GM18517 (cell line): ENCODE data around the gene MED13L.

ENCODE experiments used
- ATAC-seq: cut with Tn5 transposase; IDR thresholded peaks from one replicate; pipeline ENCODE4 v1.9.1; 2021; ENCODE audit warnings: mild to moderate bottlenecking, moderate library complexity; ENCODE audit not compliant: unreplicated experiment

MED13L gene

GRCh38 chr12:116188581-116188980 lies 88.9 kb downstream of the MED13L start:
- no peak for ATAC-seq

GRCh38 chr12:116187151-116187511 lies 90.4 kb downstream of the MED13L start:
- ATAC-seq = no peak

DNA sequence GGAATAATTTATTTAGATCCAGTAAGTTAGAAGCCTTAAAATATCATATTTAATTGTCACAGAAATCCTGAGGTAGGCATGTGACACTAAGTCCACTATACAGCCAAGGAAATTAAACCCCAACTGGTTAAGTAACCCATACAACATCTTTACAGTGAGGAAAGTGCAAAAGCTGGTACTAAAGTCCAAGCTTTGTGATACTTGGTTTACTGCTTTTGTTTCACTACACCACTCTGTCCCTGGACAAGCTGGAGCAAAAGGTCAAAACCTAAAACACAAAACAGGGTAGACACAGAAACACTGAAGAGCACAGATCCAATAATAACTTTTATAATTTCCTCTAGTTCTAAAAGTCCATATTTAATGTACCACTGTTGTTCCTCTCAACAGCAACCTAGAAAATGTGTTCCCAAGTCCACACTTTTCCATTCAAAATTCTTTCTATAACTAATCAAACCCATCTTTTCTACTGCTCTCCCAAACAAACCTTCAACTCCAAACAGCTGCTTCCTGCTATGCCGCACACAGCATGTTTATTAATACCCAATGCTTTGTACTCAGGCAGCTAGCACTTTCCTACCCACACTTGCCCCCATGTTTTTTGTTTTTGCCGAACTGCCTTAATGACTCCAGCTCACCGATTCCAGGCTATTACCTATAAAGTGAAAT lies 90.9 kb downstream of the MED13L start:
- no peak for ATAC-seq

DNA sequence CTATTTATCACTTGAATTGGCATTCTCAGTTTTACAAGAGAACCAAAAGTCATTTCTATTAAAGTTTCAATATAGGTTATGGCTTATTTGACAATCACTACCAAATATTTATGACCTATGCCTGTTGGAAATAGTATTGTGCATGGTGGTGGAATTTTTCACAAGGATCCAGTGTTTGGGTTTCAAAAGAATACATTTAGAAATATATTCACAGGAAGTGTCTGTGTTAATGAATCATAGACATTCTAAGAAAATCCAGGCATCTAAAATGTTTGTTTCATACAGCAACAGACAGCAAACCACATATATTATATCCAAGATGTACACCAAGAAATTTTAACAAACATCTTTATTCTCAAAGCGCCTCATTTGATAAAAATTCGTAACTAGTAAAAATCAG lies 92.7 kb downstream of the MED13L start:
- no peak for ATAC-seq

GRCh38 chr12:116183741-116184141 lies 93.8 kb downstream of the MED13L start:
- no peak for ATAC-seq

GRCh38 chr12:116182359-116183063 lies 95.0 kb downstream of the MED13L start:
- ATAC-seq = no peak

DNA sequence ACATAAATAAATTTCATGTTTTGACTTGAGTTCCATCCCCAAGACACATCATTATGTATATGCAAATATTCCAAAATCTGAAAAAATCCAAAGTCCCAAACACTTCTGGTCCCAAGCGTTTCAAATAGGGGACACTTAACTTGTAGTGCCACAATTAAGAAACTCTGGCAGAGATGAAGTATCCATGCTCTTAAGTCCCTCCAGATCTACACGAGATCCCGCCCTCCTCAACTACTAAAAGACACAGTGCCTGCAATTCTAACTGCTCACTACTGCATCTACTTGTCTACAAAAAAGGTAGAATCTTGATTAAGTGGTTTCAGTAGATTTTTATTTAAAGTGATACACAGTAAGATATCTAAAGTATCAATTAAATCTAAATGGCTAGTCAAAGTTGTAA lies 97.0 kb downstream of the MED13L start:
- no peak for ATAC-seq

DNA sequence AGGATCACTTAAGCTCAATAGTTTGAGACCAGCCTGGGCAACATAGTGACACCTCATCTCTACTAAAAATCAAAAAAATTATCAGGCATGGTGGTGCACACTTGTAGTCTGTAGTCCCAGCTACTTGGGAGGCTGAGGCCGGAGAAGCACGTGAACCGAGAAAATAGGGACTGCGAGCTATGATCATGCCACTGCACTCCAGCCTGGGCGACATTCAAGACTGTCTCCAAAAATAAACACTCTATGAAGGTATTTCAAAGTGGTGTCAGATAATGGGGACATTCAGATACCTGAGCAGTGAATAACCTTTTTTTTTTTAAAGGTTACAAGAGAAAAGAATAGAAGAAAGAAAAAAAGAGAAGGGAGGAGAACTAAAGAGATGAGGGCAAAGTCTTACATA lies 98.1 kb downstream of the MED13L start:
- no peak for ATAC-seq

- ATAC-seq = no peak
Observed at GRCh38 chr12:116177017-116177416, 100.5 kb downstream of the MED13L start.

DNA sequence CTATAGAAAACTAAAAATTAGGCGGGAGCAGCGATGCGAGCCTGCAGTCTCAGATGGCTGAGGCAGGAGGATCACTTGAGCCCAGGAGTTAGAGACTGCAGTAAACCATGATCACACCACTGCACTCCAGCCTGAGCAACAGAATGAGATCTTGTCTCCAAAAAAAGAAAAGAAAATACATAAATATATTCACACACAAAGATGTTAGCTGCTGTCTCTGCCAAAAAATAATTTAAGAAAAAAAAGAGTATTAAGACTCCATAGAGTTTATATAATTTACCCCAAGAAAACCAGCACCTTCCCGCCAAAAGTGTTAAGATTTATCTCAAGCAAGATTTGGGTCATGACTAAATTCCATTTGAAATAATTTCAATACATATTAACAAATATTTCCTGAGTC lies 102.6 kb downstream of the MED13L start:
- no peak for ATAC-seq

DNA sequence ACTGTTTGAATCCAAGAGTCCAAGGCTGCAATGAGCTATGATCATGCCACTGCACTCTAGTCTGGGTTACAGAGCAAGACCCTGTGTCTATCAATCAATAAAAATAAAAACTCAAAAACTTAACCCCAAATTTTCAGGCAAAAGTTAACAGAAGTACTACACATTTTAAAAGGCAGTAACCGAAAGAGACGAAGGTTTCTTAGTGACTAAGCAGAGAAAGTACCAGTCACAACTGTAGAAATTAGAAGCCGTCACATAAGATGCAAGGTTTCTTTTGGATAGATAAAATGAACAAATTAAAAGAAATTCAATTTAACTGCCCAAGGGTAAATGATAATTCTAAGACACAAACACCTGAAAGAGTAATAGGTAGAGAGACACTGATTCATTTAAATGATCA lies 103.5 kb downstream of the MED13L start:
- no peak for ATAC-seq

- ATAC-seq = no peak
Observed at GRCh38 chr12:116172224-116172849, 105.2 kb downstream of the MED13L start.

GRCh38 chr12:116171549-116171948 lies 105.9 kb downstream of the MED13L start:
- ATAC-seq = no peak

DNA sequence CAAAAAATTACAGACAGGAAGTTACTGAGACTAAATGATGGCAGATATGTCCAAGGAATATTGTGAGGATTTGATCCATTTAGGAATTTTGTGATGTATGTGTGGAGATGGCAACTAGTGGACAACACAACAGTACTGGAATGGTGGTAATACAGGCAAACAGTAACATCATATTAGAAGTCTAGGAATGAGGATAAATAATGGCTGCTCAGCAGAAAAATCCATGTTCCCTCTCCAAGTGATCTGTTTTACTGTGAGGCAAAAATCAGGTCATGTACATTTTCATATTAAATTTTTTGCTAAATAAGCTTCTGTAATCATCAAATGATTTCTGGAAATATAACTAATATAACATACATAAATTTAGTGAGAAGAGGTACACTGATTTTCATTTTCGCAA lies 108.4 kb downstream of the MED13L start:
- ATAC-seq = no peak

DNA sequence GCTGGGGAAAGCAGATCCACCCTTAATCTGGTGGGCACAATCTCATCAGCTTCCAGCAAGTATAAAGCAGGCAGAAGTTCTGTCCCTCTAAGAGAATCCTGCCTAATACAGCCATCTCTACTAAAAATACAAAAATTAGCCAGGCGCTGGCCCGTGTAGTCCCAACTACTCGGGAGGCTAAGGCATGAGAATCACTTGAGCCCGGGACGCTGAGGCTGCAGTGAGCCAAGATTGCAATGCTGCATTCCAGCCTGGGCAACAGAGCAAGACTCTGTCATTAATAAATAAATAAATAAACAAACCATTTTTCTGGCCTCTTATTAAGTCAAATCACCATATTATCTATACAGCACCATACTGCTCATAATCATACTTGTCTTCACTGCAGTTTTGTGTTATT lies 111.2 kb downstream of the MED13L start:
- no peak for ATAC-seq

- ATAC-seq = no peak
Observed at GRCh38 chr12:116165036-116165425, 112.5 kb downstream of the MED13L start.

DNA sequence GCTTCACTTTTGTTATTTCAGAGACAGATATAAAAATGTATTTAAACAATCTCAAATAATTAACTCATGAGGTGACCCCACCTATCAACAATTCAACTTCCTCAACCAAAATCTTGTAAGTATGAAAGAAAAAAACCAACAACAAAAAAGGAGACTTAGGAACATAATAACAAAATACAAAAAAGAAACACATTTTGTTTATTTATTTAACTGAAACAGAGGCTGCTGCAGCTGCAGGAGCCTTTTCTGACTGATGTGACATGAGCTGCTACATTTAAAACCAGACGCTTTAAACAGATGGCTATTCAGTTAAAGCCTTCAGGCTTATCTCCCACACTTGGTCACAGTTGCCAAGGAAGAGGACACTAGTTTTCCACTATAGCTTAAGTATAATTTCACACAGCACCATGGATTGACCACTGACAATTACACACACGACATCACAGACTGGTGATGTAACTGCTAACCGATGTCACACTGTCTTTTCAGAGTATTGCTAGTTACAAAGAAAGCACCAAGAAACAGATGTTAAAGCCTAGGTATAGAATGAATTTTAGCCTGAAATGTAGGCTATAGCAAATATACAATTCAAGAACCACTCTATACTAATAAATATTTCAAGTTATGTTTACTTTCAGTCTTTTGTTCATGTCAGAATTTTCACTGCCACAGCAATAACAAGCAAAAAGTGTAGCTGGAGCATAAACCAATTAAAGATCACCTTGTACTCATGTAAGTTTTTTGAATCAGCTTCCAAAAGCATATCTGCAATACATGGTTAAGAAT lies 113.0 kb downstream of the MED13L start:
- no peak for ATAC-seq

DNA sequence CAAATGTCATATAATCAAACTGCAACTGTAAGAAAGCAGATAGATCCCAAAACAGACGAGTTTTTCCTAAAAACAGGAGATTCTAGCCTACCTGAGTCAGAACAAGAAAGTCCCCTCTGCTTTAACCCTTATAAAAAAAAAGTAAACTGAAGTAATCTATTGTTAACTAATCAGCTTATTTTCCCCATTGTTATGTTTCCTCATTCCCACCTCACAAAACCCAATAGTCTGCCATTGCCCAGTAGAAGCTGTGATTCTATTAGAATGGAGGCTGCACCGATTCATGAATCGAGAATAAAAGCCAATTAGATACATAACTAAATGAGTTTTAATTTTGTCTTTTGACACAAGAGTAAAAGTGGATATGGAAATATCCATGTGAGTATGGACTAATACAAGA lies 115.4 kb downstream of the MED13L start:
- ATAC-seq = no peak

GRCh38 chr12:116161588-116161987 lies 115.9 kb downstream of the MED13L start:
- no peak for ATAC-seq

DNA sequence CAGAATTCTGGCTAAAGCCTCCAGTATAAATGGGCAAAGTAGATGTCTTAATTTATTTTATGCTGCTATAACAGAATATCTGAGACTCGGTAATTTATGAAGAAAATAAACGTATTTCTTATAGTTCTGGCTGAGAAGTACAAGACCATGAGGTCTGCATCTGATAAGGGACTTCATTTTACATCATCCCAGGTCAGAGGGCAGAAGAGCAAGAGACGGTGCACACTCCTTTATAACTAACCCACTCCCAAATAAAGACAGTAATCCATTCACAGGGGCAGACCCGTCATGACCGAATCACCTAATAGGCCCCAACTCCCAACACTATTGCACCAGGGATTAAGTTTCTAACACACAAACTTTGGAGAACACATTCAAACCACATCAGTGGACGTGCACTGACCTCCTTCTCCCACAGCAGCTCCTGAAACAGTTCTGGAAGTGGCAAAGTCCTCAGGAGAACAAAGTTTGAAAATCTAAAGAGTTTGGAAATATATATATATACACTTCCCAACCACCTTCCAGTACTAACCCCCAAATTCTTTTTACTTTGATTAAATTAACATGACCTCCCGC lies 116.5 kb downstream of the MED13L start:
- no peak for ATAC-seq

GRCh38 chr12:116160231-116160630 lies 117.3 kb downstream of the MED13L start:
- no peak for ATAC-seq
